H1 (cell line): ENCODE results near the gene CMYA5. TPM values are rescaled to one million over a fixed set of nuclear protein-coding genes. Genes with fewer than 3 reads are reported as not detected.

Experiments used
- EZH2 ChIP-seq: fragments of 200-600 bp; sonication (generic); IDR thresholded peaks from 2 replicates; pipeline ENCODE4 v1.7.1; 2012; ENCODE audit warnings: low read depth, mild to moderate bottlenecking, moderate library complexity, low read length, inconsistent platforms; ENCODE audit not compliant: severe bottlenecking
- FOSL1 ChIP-seq: IDR thresholded peaks from 2 replicates; pipeline ENCODE4 v1.6.1; 2011; ENCODE audit warnings: mild to moderate bottlenecking, low read depth, low read length, moderate library complexity; ENCODE audit not compliant: insufficient read depth
- polyA plus RNA-seq, 7 experiments: library from polyadenylated mRNA; depleted of rRNA in 3 of 7; stranded (reverse) in 5 of 7; unstranded in 2 of 7; fragments of >200 nt in 5 of 7; fragments of 200-250 nt in 2 of 7; gene quantifications; 1 replicate in 5 of 7; 2 replicates in 1 of 7; 4 replicates in 1 of 7; pipeline versions ENCODE4 v1.2.1 to v1.2.3, GENCODE V29; 2011 to 2013; ENCODE audit warnings: missing spikeins in 2 of 7, mixed read lengths in 2 of 7
- total RNA-seq: library from RNA; stranded (reverse); fragmentation: NEBNext Ultra II Directional; extraction: Animal tissue kit (Norgen Biotek cat#: 25700); gene quantifications from 2 replicates; pipeline ENCODE4 v1.2.1, GENCODE V29; 2021
- TF ChIP-seq, protein P1 (sequence below): IDR thresholded peaks from 2 replicates; pipeline ENCODE4 v1.6.1; 2012; ENCODE audit warnings: low read length, inconsistent platforms

The CMYA5 gene
- total and polyA plus RNA-seq, 2 of the 8 experiments (the other 6 are each of a cell fraction or from before 2014, with no cell fraction given), result 0.88 to 0.95 TPM

DNA sequence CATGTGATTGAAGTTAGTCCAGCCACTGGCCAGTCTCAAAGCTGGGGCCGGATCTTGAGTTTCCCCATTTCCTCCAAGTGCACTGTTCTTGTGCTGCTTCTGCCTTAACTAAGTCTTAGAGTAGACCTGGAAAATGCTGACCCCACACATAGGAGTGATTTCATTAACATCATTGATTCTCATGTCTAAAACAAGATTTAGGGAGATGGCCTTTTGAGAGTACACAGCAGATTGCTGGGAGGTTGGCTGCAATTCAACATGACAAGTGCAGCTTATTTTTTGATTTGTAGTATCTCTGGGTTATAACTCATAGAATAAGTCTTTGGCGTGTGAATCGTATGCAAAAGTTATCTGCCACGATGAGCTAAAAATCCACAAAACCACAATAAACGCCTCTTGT lies 131.0 kb downstream of the CMYA5 start (continued):
- TF ChIP-seq, protein P1, sequence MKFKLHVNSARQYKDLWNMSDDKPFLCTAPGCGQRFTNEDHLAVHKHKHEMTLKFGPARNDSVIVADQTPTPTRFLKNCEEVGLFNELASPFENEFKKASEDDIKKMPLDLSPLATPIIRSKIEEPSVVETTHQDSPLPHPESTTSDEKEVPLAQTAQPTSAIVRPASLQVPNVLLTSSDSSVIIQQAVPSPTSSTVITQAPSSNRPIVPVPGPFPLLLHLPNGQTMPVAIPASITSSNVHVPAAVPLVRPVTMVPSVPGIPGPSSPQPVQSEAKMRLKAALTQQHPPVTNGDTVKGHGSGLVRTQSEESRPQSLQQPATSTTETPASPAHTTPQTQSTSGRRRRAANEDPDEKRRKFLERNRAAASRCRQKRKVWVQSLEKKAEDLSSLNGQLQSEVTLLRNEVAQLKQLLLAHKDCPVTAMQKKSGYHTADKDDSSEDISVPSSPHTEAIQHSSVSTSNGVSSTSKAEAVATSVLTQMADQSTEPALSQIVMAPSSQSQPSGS, result no peak
- TF ChIP-seq EZH2 (no peak), FOSL1 (no peak)
